ENCODE data around the gene KLRC4.
"Not testable (repeated sequence)": the region's sequence is repeated elsewhere in the genome, so short reads cannot be mapped to it uniquely, and the experiment has no call there.

The KLRC4 gene, protein sequence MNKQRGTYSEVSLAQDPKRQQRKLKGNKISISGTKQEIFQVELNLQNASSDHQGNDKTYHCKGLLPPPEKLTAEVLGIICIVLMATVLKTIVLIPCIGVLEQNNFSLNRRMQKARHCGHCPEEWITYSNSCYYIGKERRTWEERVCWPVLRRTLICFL

GRCh38 chr12:10409392-10409791 lies at the start of gene KLRC4:
Gene KLRC4 (minus strand): TSS chr12:10409757. CDS start chr12:10409575, 182 bp downstream.
- DNase-seq = no peak

DNA sequence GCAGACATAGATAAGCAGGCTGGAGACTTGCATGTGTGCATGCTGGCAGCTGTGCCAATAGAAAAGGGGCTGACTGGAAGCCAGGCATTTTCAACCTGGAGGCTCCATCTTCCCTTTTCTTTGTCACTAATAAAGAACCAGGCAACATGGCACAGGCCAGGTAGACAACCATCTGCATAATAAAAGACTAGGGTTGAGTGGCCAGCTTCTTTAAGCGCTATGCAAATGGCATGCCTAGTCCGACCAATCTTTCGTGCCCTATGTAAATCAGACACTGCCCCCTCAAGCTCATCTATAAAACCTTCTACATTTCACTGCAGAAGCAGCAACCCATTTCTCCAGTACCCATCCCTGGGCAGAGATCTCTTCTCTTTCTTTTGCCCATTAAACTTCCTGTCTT lies 48.2 kb upstream of the KLRC4 start:
- DNase-seq = no peak

GRCh38 chr12:10456856-10457255 lies 47.3 kb upstream of the KLRC4 start:
- DNase-seq = no peak

- no peak for DNase-seq
Measured at GRCh38 chr12:10455766-10456165, 46.2 kb upstream of the KLRC4 start.

DNA sequence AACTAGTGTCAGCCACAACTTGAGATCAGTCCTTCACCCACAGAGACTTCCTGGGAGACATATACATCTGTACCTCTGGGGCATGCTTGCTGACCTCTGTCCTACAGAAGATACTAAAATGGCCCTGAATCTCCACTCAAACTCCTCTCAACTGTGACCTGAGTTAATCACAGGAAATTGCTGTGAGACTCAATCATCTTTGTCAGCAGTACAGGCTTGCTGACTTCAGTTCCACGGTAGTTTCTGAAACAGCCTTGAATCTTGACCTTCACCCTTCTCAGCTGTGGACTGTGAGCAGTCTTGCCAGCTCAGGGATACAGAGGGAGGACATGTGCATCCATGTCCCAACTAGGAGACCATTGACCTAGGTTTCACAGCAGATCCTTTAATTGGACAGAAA lies 45.0 kb upstream of the KLRC4 start:
- no peak for DNase-seq

GRCh38 chr12:10453156-10453555 lies 43.6 kb upstream of the KLRC4 start, which contains the start of gene KLRC1:
Gene KLRC1 (minus strand): TSS chr12:10453377. CDS start chr12:10451156, 2,221 bp downstream.
- DNase-seq = no peak

DNA sequence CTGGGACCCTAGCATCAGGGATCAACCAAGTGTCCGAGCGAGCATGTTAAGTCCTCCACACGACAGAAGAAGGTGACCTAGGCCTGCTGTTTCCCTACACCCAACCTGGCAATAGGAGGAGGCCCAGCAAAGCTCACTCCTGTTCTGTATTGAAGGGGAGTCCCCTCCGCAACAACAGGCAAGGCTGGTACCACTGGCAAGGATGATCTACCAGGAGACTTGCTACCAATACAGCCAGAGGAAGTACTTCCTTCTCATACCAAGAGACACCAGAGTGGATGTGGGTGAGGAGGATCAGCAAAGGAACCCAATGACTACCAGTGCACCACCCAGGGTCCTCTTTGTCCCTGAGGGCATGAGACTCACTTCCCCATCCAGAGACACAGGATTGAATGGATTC lies 38.7 kb upstream of the KLRC4 start:
- no peak for DNase-seq

- not testable (repeated sequence) for DNase-seq
Measured at GRCh38 chr12:10446052-10446451, 36.5 kb upstream of the KLRC4 start.

- not testable (repeated sequence) for DNase-seq
Measured at GRCh38 chr12:10441144-10441543, 31.6 kb upstream of the KLRC4 start.

- not testable (repeated sequence) for DNase-seq
Measured at GRCh38 chr12:10439608-10440274, 30.2 kb upstream of the KLRC4 start.

DNA sequence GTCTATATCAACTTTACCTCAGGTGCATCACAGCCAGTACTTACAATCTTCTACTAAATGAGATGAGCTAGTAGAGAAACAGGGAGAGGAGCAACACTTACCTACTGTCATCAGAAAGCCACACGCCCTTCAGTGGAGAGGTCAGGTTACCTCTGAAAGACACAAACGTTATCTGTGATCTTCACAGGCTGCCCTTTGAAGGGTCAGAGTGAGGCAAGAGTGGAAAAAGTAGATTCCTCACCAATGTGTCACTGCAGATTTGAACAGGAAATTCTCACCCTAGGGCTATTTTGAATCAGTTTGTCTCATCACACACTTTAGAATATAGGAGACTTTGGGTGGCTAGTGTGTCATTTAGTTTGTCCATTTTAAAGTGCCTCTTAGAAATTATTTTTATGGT lies 28.0 kb upstream of the KLRC4 start:
- DNase-seq = not testable (repeated sequence)

DNA sequence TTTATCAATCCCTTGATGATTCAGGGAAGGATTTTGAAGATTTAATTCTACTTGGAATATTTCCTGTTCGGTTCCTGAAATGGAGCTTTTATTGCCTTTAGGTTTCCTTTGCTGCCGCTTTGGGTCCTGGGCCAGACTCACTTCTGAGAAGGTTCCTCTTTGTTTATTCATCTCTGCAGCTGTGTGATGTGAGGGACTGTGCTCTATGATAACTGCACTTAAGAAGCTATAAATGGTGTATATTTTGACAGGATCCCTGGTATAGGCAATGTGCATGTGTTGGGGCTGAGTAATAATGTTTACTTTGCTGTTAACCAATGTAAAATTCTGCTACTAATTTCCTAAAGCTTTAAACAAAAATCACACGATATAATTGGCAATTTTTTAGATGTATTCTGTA lies 26.3 kb upstream of the KLRC4 start, which contains the start of gene KLRC2:
Gene KLRC2, minus strand, starts transcription at position 195 of the 400 bp plus-strand sequence. Its CDS starts 24 bp downstream, at position 171.
- not testable (repeated sequence) for DNase-seq

GRCh38 chr12:10430623-10431022 lies 21.1 kb upstream of the KLRC4 start:
- not testable (repeated sequence) for DNase-seq

DNA sequence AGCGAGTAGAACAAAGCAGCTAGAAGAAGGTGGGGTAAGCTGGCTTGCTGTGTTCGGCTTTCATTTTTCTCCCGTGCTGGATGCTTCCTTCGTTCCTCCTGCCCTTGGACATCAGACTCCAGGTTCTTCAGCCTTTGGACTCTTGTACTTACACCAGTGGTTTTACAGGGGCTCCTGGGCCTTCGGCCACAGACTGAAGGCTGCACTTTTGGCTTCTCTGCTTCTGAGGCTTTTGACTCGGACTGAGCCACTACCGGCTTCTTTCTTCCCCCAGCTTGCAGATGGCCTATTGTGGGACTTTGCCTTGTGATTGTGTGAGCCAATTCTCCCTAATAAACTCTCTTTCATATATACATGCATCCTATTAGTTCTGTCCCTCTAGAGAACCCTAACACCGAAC lies 16.4 kb upstream of the KLRC4 start:
- not testable (repeated sequence) for DNase-seq

- not testable (repeated sequence) for DNase-seq
Measured at GRCh38 chr12:10424260-10424899, 14.8 kb upstream of the KLRC4 start.

- DNase-seq = not testable (repeated sequence)
Measured at GRCh38 chr12:10422159-10422558, 12.6 kb upstream of the KLRC4 start.

DNA sequence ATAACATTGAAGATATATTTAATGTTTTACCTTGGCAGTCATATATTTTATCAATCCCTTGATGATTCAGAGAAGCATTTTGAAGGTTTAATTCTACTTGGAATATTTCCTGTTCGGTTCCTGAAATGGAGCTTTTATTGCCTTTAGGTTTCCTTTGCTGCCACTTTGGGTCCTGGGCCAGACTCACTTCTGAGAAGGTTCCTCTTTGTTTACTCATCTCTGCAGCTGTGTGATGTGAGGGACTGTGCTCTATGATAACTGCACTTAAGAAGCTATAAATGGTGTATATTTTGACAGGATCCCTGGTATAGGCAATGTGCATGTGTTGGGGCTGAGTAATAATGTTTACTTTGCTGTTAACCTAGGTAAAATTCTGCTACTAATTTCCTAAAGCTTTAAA lies 10.8 kb upstream of the KLRC4 start, which contains the start of gene KLRC3:
Gene KLRC3, minus strand, starts transcription at position 262 of the 400 bp plus-strand sequence. Its CDS starts 45 bp downstream, at position 217.
- not testable (repeated sequence) for DNase-seq

GRCh38 chr12:10408842-10409241 lies 715 bp downstream of the KLRC4 start:
- DNase-seq = no peak

DNA sequence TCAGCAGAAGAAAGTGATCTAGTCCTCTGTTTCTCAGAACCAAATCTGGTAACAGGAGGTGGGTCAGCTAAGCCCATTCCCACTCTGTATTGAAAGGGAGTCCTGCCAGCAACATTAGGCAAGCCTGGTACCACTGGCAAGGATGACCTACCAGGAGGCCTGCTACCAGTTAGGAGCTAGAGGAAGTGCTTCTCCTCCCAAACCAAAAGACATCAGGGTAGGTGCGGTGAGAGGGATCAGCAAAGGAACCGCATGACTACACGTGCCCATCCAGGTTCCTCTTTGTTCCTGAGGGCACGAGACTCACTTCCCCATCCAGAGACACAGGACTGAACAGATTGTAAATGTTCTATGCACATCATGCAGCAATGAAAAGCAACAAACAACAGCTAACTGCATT lies 2.8 kb downstream of the KLRC4 start:
- DNase-seq = no peak

DNA sequence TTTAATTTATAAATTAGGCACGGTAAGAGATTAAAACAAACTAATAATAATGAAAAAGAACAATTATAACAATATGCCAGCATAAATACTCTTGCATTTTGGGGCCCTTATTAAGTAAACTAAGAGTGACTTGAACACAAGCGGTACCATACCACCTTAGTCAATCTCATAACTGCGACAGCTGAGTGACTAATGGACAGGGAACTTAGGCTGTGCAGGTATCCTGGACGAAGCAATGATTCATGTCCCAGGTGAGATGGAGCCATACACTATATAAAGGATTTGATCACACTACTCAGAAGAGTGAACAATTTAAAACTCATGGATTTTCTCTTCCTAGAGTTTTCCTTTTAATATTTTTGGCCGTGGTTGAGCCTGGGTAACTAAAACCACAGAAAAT lies 4.3 kb downstream of the KLRC4 start:
- DNase-seq = no peak

DNA sequence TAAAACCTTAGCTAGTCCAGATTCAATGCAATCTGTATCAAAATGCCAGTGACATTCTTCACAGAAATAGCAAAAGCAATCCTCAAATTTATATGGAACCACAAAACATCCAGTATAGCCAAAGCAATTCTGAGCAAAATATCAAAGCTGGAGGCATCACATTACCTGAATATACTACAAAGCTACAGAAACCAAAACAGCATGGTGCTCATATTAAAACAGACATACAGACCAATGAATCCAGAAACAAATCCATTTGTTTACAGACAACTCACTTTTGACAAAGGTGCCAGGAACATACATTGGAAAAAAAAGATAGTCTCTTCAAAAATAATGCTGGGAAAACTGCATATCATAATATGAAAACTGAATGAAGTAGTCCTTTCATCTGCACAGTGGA lies 4.8 kb downstream of the KLRC4 start:
- DNase-seq = no peak

DNA sequence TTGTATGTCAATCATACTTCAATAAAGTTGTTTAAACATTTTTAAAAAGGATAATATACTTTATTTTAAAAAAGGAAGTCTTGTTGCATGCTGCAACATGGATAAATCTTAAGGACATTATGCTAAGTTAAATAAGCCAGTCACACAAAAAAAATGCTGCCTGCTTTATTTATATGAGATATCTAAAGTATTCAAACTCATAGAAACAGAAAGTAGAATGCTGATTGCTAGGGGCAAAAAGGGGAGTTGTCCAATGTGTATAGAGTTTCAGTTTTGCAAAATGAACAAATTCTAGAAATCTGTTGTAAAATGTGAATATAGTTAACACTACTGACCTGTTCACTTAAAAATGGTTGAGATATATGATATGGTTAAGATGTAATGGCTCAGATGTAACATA lies 8.7 kb downstream of the KLRC4 start:
- no peak for DNase-seq

- DNase-seq = no peak
Measured at GRCh38 chr12:10398168-10398567, 11.4 kb downstream of the KLRC4 start.

DNA sequence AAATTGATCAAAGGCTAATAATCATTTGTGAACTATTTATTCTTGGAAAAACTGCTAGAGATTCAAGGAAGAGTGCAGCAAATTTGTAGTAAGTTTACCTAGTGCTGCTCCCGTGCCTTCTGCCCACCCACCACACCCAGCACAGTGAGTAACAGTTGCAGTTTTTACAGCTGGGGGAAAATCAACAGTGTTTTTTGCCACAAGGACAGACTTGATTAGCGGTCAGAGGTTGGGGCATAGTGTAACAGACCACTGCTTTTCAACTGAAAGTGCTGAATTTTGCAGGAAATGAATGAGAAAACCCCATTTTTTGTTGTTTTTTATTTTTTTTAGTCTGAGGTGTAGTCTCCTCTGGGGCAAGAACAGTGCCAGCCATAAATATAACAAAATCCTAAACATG lies 12.3 kb downstream of the KLRC4 start:
- DNase-seq = no peak

Data from NCI-H524 treated with DMSO at 0.1 percent for 48 hours (cell line).